ENCODE data around the gene CCM2.

Gene CCM2

GRCh38 chr7:45084901-45085618, 85.1 kb downstream of the CCM2 start:
- no peak for DNase-seq

GRCh38 chr7:45085619-45086200, 85.7 kb downstream of the CCM2 start:
- DNase-seq: no peak

GRCh38 chr7:45086331-45087065, 86.5 kb downstream of the CCM2 start:
- no peak for DNase-seq

- DNase-seq: no peak
These were observed 87.5 kb downstream of the CCM2 start for GRCh38 chr7:45087301-45088145.

GRCh38 chr7:45088146-45088701, 88.2 kb downstream of the CCM2 start:
- no peak for DNase-seq

GRCh38 chr7:45088821-45089340, 88.9 kb downstream of the CCM2 start, which contains the start of gene NACAD:
Gene NACAD (minus strand): TSS chr7:45088969. CDS start chr7:45088894, 75 bp downstream.
- peak; percentile 40 for DNase-seq

- DNase-seq: peak; percentile 32
These were observed 89.4 kb downstream of the CCM2 start for GRCh38 chr7:45089341-45089891.

- no peak for DNase-seq
These were observed 92.3 kb downstream of the CCM2 start for GRCh38 chr7:45092100-45092930.

- DNase-seq: no peak
These were observed 92.9 kb downstream of the CCM2 start for GRCh38 chr7:45092931-45093235.

- DNase-seq: no peak
These were observed 99.2 kb downstream of the CCM2 start for GRCh38 chr7:45098983-45099839.

- DNase-seq: no peak
These were observed 100.1 kb downstream of the CCM2 start for GRCh38 chr7:45099891-45100760.

GRCh38 chr7:45100761-45101480, 100.9 kb downstream of the CCM2 start:
- no peak for DNase-seq

- no peak for DNase-seq
These were observed 101.7 kb downstream of the CCM2 start for GRCh38 chr7:45101748-45102147.

- no peak for DNase-seq
These were observed 103.0 kb downstream of the CCM2 start for GRCh38 chr7:45102785-45103712.

- no peak for DNase-seq
These were observed 104.2 kb downstream of the CCM2 start for GRCh38 chr7:45103958-45104843.

Data from activated gamma-delta T cell (primary cell).